Trophoblast cell (in vitro differentiated cells and primary cell): ENCODE results near the gene ALK.

Experiments used
- DNase-seq, 2 donors: peaks; one replicate each; pipeline ENCODE4 v3.0.0-alpha.2; 2016
- H2AFZ ChIP-seq: 2 replicates; pipeline ENCODE4 v1.6.1; 2013; ENCODE audit warnings: low read length, moderate library complexity, mild to moderate bottlenecking; ENCODE audit not compliant: insufficient read depth, poor library complexity
- H2AK5ac ChIP-seq: 2 replicates; pipeline ENCODE4 v1.6.1; 2013; ENCODE audit warnings: mild to moderate bottlenecking, low read length
- H2BK120ac ChIP-seq: 2 replicates; pipeline ENCODE4 v1.6.1; 2013; ENCODE audit warnings: low read length, mild to moderate bottlenecking, moderate library complexity; ENCODE audit not compliant: insufficient read depth, poor library complexity
- H2BK12ac ChIP-seq: 2 replicates; pipeline ENCODE4 v1.6.1; 2013; ENCODE audit warnings: mild to moderate bottlenecking, low read length, moderate library complexity
- H2BK5ac ChIP-seq: 2 replicates; pipeline ENCODE4 v1.6.1; 2013; ENCODE audit warnings: low read length, low read depth, moderate library complexity, mild to moderate bottlenecking; ENCODE audit not compliant: poor library complexity
- H3K14ac ChIP-seq: 2 replicates; pipeline ENCODE4 v1.6.1; 2013; ENCODE audit warnings: mild to moderate bottlenecking, low read length
- H3K18ac ChIP-seq: 2 replicates; pipeline ENCODE4 v1.6.1; 2013; ENCODE audit warnings: mild to moderate bottlenecking, low read length
- H3K23ac ChIP-seq: 2 replicates; pipeline ENCODE4 v1.6.1; 2013; ENCODE audit warnings: low read length
- H3K27ac ChIP-seq: 2 replicates; pipeline ENCODE4 v1.5.1; 2013; ENCODE audit warnings: low read depth, mild to moderate bottlenecking, inconsistent platforms, low read length, moderate library complexity
- H3K27me3 ChIP-seq: 2 replicates; pipeline ENCODE4 v1.6.1; 2013; ENCODE audit warnings: inconsistent platforms, mild to moderate bottlenecking, low read length, moderate library complexity; ENCODE audit not compliant: insufficient read depth
- H3K36me3 ChIP-seq, 2 experiments: 1 replicate in 1 of 2; 2 replicates in 1 of 2; pipeline ENCODE4 v1.6.1; 2013; ENCODE audit warnings: low read length in 2 of 2, mild to moderate bottlenecking in 2 of 2, moderate library complexity in 1 of 2; ENCODE audit not compliant: insufficient read depth in 2 of 2, control insufficient read depth in 1 of 2
- H3K4ac ChIP-seq: 2 replicates; pipeline ENCODE4 v1.6.1; 2013; ENCODE audit warnings: low read depth, mild to moderate bottlenecking, low read length, moderate library complexity
- H3K4me1 ChIP-seq, 2 experiments: 1 replicate in 1 of 2; 2 replicates in 1 of 2; pipeline ENCODE4 v1.6.1; 2013; ENCODE audit warnings: low read length in 2 of 2, mild to moderate bottlenecking in 2 of 2, moderate library complexity in 1 of 2; ENCODE audit not compliant: insufficient read depth in 2 of 2, control insufficient read depth in 1 of 2
- H3K4me2 ChIP-seq: 2 replicates; pipeline ENCODE4 v1.6.1; 2013; ENCODE audit warnings: inconsistent platforms, mild to moderate bottlenecking, low read length, moderate library complexity
- H3K4me3 ChIP-seq: 2 replicates; pipeline ENCODE4 v1.5.1; 2013; ENCODE audit warnings: mild to moderate bottlenecking, low read depth, low read length, inconsistent platforms
- H3K79me1 ChIP-seq: one replicate; pipeline ENCODE4 v1.6.1; 2013; ENCODE audit warnings: low read length
- H3K79me2 ChIP-seq: 2 replicates; pipeline ENCODE4 v1.6.1; 2013; ENCODE audit warnings: low read length, mild to moderate bottlenecking; ENCODE audit not compliant: control insufficient read depth, insufficient read depth, poor library complexity
- H3K9ac ChIP-seq: 2 replicates; pipeline ENCODE4 v1.6.1; 2013; ENCODE audit warnings: mild to moderate bottlenecking, low read length
- H3K9me3 ChIP-seq: 2 replicates; pipeline ENCODE4 v1.6.1; 2013; ENCODE audit warnings: low read depth, mild to moderate bottlenecking, control low read depth, inconsistent platforms, low read length; ENCODE audit not compliant: insufficient read depth
- H4K12ac ChIP-seq: 2 replicates; pipeline ENCODE4 v1.6.1; 2013; ENCODE audit warnings: low read depth, mild to moderate bottlenecking, low read length, moderate library complexity
- H4K8ac ChIP-seq: 2 replicates; pipeline ENCODE4 v1.6.1; 2013; ENCODE audit warnings: low read depth, mild to moderate bottlenecking, low read length, moderate library complexity
- H4K91ac ChIP-seq: one replicate; pipeline ENCODE4 v1.6.1; 2013; ENCODE audit warnings: low read depth, mild to moderate bottlenecking, low read length, moderate library complexity
- WGBS: extraction: QIAGEN DNeasy Blood & Tissue Kit; methylation state at CpG from one replicate; pipeline ENCODE4 v1.1.7; 2013; ENCODE audit warnings: missing lambda C conversion rate; ENCODE audit not compliant: insufficient read length, insufficient coverage; ENCODE audit errors: extremely low coverage; 5-methylcytosine and 5-hydroxymethylcytosine counted together

The ALK gene

GRCh38 chr2:29220506-29221270 lies 700.7 kb downstream of the ALK start:
- H3K79me1 ChIP-seq, result no peaks in the 10 kb centered on the region
- no peak overlapping the region for H3K23ac ChIP-seq
- H4K91ac ChIP-seq, result no peak overlapping the region
- no peak overlapping the region for H2BK120ac ChIP-seq
- peaks cover 8% of the 10 kb centered on the region for H3K9me3 ChIP-seq
- no CpG with 5 or more reads among the region's 12 CpGs for WGBS
- H4K12ac ChIP-seq, result no peak overlapping the region
- no peak overlapping the region for H3K4me3 ChIP-seq
- DNase-seq, result no peak
- H3K14ac ChIP-seq, result no peak overlapping the region
- H2AK5ac ChIP-seq, result no peak overlapping the region
- no peaks in the 10 kb centered on the region for H3K36me3 ChIP-seq
- H3K27ac ChIP-seq, result no peak overlapping the region
- H2BK12ac ChIP-seq, result no peak overlapping the region
- no peaks in the 10 kb centered on the region for H3K27me3 ChIP-seq
- H3K9ac ChIP-seq, result no peak overlapping the region
- H3K18ac ChIP-seq, result no peak overlapping the region
- H2BK5ac ChIP-seq, result no peak overlapping the region
- peaks cover 0 to 1% of the 10 kb centered on the region in 2 experiments for H3K4me1 ChIP-seq
- no peak overlapping the region for H3K4ac ChIP-seq
- H4K8ac ChIP-seq, result no peak overlapping the region
- no peaks in the 10 kb centered on the region for H3K79me2 ChIP-seq
- H2AFZ ChIP-seq, result no peak overlapping the region
- H3K4me2 ChIP-seq, result no peak overlapping the region

- Histone ChIP-seq H4K12ac (no peak overlapping the region), H3K4me3 (no peak overlapping the region), H3K79me1 (no peaks in the 10 kb centered on the region), H3K9ac (no peak overlapping the region), H4K91ac (no peak overlapping the region), H3K18ac (no peak overlapping the region), H3K4me1 (peaks cover 0 to 1% of the 10 kb centered on the region in 2 experiments), H2BK12ac (no peak overlapping the region), H3K27me3 (no peaks in the 10 kb centered on the region), H3K27ac (no peak overlapping the region), H2BK5ac (no peak overlapping the region), H2AFZ (no peak overlapping the region), H3K79me2 (no peaks in the 10 kb centered on the region), H3K36me3 (no peaks in the 10 kb centered on the region), H2AK5ac (no peak overlapping the region), H4K8ac (no peak overlapping the region), H2BK120ac (no peak overlapping the region), H3K14ac (no peak overlapping the region), H3K4me2 (no peak overlapping the region), H3K9me3 (peaks cover 8% of the 10 kb centered on the region), H3K23ac (no peak overlapping the region), H3K4ac (no peak overlapping the region)
- no peak for DNase-seq
- no CpG with 5 or more reads among the region's 4 CpGs for WGBS
Observed at GRCh38 chr2:29219374-29219773, 702.0 kb downstream of the ALK start.

DNA sequence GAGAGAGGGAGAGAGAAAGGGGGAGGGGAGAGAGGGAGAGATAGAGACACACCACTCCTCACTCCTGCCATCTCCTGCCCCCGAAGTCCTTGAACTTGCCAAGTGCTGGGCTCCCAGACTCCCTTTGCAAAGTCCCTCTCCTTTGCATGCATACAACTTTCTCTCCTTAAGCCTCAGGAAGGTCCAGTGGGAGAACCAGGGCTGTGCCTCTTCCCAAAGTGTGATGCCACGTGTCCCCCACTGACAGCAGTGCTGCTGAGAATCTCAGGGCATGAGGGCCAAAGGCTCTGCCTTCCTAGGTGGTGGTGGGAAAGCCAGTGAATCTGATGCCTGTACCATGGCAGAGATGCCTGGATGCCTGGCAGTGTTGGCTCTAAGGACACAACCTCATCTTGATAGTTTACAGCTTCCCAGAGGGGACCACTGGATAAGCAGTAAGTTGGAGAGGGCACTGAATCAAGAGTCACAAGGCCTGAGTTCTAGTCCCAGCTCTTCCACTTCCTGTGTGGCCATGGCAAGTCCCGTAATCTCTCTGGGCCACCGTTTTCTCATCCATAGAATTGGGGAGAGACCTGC lies 702.7 kb downstream of the ALK start:
- H2AFZ ChIP-seq, result no peak overlapping the region
- no peak overlapping the region for H4K91ac ChIP-seq
- H4K8ac ChIP-seq, result no peak overlapping the region
- DNase-seq, result no peak
- no CpG with 5 or more reads among the region's 4 CpGs for WGBS
- H4K12ac ChIP-seq, result no peak overlapping the region
- H2BK12ac ChIP-seq, result no peak overlapping the region
- H3K9ac ChIP-seq, result no peak overlapping the region
- H3K4me2 ChIP-seq, result no peak overlapping the region
- H3K79me2 ChIP-seq, result no peaks in the 10 kb centered on the region
- H2BK120ac ChIP-seq, result no peak overlapping the region
- H3K4me3 ChIP-seq, result peak overlapping the region; percentile 1
- H3K27ac ChIP-seq, result no peak overlapping the region
- H2BK5ac ChIP-seq, result no peak overlapping the region
- no peaks in the 10 kb centered on the region for H3K27me3 ChIP-seq
- no peak overlapping the region for H3K14ac ChIP-seq
- no peaks in the 10 kb centered on the region for H3K36me3 ChIP-seq
- no peak overlapping the region for H3K4ac ChIP-seq
- no peaks in the 10 kb centered on the region for H3K79me1 ChIP-seq
- peaks cover 8% of the 10 kb centered on the region for H3K9me3 ChIP-seq
- H3K23ac ChIP-seq, result no peak overlapping the region
- H3K18ac ChIP-seq, result no peak overlapping the region
- H2AK5ac ChIP-seq, result no peak overlapping the region
- H3K4me1 ChIP-seq, result peaks cover 0 to 1% of the 10 kb centered on the region in 2 experiments

- no peak overlapping the region for H4K12ac ChIP-seq
- no peak for DNase-seq
- H3K18ac ChIP-seq, result no peak overlapping the region
- no peak overlapping the region for H2BK12ac ChIP-seq
- H3K36me3 ChIP-seq, result no peaks in the 10 kb centered on the region
- no peak overlapping the region for H2BK120ac ChIP-seq
- H3K4me1 ChIP-seq, result peaks cover 0 to 1% of the 10 kb centered on the region in 2 experiments
- H3K4ac ChIP-seq, result no peak overlapping the region
- no peak overlapping the region for H3K4me3 ChIP-seq
- H2BK5ac ChIP-seq, result no peak overlapping the region
- no peaks in the 10 kb centered on the region for H3K27me3 ChIP-seq
- no peak overlapping the region for H4K8ac ChIP-seq
- no peak overlapping the region for H3K27ac ChIP-seq
- H3K9me3 ChIP-seq, result peaks cover 5% of the 10 kb centered on the region
- H3K79me1 ChIP-seq, result no peaks in the 10 kb centered on the region
- no peak overlapping the region for H2AFZ ChIP-seq
- H4K91ac ChIP-seq, result no peak overlapping the region
- no peak overlapping the region for H3K4me2 ChIP-seq
- no peak overlapping the region for H2AK5ac ChIP-seq
- H3K14ac ChIP-seq, result no peak overlapping the region
- H3K79me2 ChIP-seq, result no peaks in the 10 kb centered on the region
- H3K23ac ChIP-seq, result no peak overlapping the region
- WGBS, result no CpG with 5 or more reads among the region's 6 CpGs
- H3K9ac ChIP-seq, result no peak overlapping the region
Observed at GRCh38 chr2:29218071-29218470, 703.3 kb downstream of the ALK start.
